ENCODE data around the gene SPTLC2.
A peak's percentile ranks its signal among the peaks of the same experiment; 100 is the strongest.

Gene SPTLC2

DNA sequence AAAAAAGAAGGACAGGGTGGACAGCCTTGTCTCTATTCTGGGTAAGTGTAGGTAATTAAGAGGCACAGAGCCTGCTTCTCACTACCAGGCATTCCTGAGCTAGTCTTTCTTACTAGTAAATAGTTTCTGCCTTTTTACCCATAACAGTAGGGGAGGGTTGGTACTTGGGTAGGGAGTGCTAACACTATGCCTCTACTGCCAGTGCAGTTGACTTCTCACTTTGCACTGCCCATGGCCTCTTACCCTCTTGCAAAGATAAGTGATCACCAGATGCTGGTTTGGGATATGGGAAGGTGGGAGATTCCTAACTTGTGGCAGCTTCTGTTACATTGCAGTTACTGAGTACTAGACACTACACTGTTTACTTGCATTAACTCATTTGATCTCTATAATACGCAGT is 146.9 kb downstream of the SPTLC2 start:
- FAIRE-seq (no peak), DNase-seq (ENCODE audit: insufficient read length, low spot score) (no peak)
- no peak for TF ChIP-seq CTCF (IDR thresholded peaks at IDR 0.05; ENCODE audit: insufficient read depth, missing control alignments)

DNA sequence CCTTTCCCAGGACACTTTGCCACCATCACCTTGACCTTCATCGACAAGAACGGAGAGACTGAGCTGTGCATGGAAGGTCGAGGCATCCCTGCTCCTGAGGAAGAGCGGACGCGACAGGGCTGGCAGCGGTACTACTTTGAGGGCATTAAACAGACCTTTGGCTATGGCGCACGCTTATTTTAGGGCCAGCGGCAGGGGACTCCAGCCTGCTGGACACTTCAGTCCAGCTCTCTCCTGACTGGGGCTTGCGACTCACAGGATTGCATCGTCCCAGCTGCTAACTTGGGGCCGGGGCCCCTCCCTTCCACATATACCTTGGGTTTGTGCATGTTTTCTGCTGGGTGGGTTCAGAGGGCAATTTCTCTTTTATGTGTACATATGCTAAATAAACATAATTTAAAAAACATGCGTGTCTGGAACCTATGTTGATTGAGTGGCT is 147.4 kb downstream of the SPTLC2 start:
- FAIRE-seq (no peak), DNase-seq (ENCODE audit: insufficient read length, low spot score) (no peak)
- TF ChIP-seq CTCF (IDR thresholded peaks at IDR 0.05; ENCODE audit: insufficient read depth, missing control alignments) = no peak

- no peak for TF ChIP-seq CTCF (IDR thresholded peaks at IDR 0.05; ENCODE audit: insufficient read depth, missing control alignments)
- DNase-seq (ENCODE audit: insufficient read length, low spot score) (no peak), FAIRE-seq (no peak)
These were observed 148.6 kb downstream of the SPTLC2 start for GRCh38 chr14:77467801-77468200.

DNA sequence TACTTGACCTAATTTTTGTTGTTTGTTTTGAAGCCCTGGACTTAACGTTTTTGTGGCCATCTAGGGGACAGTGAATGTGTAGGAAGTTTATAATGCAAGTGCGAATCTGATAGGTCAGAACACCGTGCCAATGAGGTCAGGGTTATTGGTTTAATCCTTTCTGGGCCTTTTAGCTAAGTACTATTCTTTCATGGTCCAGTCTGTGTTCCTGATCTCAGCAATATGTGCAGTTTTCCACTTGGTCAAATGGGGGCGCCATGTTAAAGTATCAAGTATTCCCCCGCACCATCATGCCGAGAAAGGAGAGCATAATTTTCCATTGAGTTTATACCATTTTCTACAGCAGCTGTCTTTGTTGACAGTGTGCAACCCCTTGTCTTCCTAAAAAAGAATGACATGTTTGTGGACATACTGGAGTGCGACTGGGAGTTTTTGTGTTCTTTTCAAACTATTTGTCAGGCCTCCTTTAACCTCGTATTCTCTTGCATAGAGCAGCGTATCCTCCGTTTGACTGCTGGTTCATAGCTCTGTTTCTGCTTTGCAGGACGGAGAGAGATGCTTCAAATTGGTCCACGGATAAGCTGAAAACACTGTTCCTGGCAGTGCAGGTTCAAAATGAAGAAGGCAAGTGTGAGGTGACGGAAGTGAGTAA is 157.2 kb downstream of the SPTLC2 start:
- TF ChIP-seq CTCF (IDR thresholded peaks at IDR 0.05; ENCODE audit: insufficient read depth, missing control alignments) = peak; percentile 73
- no peak for FAIRE-seq
- no peak for DNase-seq (ENCODE audit: insufficient read length, low spot score)

DNA sequence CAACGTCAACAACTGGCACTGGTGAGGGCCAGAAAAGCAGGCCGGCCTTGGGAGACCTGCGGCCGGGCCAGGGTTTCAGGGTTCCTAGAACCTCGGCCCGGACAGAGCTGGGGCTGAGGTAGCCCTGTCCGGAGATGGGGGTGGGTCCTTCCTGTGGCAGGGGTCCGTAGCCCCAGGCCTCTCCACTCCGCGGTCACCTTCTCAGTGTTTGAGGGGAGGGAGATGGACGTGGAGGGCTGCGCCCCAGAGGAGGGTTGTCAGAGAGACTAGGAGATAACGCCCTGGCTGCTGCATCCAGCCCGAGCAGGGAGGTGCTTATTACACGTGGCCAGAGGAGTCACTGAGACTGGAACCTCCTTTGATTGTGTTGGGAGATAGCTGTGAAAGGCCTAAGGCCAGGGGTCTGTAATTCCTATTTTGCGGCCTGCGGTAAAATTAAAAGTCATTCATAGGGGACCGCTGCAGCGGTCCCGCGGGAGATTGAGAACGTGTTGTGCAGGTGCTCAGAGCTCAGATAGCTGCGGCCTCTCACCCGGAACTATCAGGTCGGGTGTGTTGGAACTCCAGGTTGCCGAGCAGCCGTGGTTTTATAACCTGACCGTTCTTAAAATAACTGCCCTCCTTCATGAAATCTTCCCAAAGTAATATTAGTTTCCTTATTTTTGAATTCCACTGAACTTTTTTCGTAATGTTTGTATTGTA is 158.0 kb downstream of the SPTLC2 start:
- TF ChIP-seq CTCF (IDR thresholded peaks at IDR 0.05; ENCODE audit: insufficient read depth, missing control alignments) = no peak
- FAIRE-seq = no peak
- DNase-seq (ENCODE audit: insufficient read length, low spot score) = no peak

DNA sequence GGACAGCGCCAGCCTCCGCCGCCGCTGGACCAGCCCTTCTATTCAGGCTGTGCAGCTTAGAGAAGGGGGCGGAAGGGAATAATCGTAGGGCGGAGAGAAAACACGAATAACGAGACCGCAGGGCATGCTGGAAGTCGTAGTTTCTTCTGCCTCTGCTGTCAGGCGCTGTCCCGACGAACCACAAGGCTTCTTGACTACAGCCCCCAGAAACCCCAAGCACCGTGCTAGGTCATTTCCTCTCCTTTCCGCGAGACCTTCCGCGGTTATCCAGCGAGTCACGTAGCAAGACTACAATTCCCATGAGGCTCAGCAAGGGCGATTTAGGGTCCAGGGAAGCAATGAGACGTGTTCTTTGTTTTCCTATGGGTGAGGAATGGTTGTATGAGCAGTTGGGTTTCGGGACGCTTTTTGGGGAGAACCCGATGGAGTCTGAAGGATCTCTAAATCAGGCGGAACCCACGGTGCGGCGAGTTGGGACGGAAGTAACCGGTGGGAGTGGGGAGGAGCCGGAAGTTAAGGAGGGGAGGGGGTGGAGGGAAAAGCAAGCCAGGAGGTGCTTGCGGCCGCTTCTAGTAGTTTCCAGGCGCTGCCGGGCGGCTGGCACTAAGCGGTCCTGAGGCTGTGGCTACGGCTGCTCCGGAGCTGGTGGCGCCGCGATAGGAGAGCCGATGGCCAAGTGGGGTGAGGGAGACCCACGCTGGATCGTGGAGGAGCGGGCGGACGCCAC is 158.8 kb downstream of the SPTLC2 start, which contains the start of the genes AHSA1 and VIPAS39:
AHSA1 (plus strand) TSS at position 572 of the 727 bp plus-strand sequence; CDS start at position 669, 97 bp downstream.
VIPAS39 (minus strand) TSS at position 80 of the 727 bp plus-strand sequence. CDS start 3,499 bp downstream, outside the sequence.
- DNase-seq (ENCODE audit: insufficient read length, low spot score) (peak; percentile 72), FAIRE-seq (peak; percentile 70)
- TF ChIP-seq CTCF (IDR thresholded peaks at IDR 0.05; ENCODE audit: insufficient read depth, missing control alignments) = no peak

All from D721Med (cell line).